ENCODE results near the gene FGA.

DNA sequence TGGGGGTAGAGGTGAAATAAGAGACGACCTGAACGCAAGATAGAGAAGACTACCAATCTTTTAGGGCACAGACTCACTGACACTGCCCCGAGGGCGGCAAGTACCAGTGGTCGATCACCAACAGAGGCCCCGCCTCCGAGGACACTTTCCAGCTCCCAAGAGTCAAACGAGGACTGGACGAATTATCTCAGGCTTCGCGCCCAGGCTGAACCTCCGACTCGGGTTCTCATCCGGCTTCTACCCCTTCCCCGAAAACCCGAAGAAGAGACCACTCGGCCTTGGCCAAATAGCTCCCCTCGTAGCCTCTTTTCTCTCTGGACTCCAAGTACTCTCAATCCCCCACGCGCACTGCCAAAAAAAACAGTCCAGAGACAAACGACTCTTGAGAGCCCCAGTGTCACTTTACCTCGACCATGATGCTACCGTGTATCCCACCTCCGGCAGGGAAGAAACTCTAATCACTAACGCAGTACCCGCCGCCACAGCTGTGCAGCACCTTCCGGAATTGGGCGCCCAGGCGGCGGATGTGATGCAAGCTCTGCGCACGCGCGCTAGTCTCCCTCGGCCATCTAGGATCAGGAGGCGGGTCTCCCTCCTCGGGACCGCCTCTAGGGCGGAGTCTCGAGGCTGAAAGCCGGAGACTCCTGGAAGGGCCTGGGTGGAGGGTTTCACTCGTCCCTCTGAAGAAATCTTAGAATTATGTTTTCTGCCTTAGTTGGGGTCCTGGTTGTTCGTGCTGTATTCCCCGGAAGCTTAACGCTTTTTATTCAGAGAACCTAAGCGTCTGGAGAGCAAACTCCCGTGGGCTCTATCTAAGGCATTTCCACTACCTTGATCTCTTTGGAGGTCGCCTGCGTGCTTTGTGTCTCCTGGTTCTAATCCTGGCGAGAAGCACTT is 40.4 kb downstream of the FGA start, which contains the start of gene PLRG1:
- TF ChIP-seq EZH2phosphoT487 (IDR thresholded peaks at IDR 0.05; ENCODE audit: borderline replicate concordance, low read length), result no peak
- TF ChIP-seq, protein P1, sequence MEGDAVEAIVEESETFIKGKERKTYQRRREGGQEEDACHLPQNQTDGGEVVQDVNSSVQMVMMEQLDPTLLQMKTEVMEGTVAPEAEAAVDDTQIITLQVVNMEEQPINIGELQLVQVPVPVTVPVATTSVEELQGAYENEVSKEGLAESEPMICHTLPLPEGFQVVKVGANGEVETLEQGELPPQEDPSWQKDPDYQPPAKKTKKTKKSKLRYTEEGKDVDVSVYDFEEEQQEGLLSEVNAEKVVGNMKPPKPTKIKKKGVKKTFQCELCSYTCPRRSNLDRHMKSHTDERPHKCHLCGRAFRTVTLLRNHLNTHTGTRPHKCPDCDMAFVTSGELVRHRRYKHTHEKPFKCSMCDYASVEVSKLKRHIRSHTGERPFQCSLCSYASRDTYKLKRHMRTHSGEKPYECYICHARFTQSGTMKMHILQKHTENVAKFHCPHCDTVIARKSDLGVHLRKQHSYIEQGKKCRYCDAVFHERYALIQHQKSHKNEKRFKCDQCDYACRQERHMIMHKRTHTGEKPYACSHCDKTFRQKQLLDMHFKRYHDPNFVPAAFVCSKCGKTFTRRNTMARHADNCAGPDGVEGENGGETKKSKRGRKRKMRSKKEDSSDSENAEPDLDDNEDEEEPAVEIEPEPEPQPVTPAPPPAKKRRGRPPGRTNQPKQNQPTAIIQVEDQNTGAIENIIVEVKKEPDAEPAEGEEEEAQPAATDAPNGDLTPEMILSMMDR (conservative IDR thresholded peaks at IDR 0.05; ENCODE audit: low read depth, low read length), result no peak

All from PC-3 (cell line).